K562 (cell line): ENCODE measurements around the gene MCM7. TPM values are rescaled to one million over a fixed set of nuclear protein-coding genes. Genes with fewer than 3 reads are reported as not detected.

ENCODE experiments used
- CBX1 ChIP-seq: sonication (generic); IDR thresholded peaks from 2 replicates; pipeline ENCODE4 v1.6.1; 2016; ENCODE audit warnings: antibody characterized with exemption, low read depth, mild to moderate bottlenecking
- CTBP1 ChIP-seq: fragments of 450-650 bp; IDR thresholded peaks from 2 replicates; pipeline ENCODE4 v1.6.1; 2016; ENCODE audit warnings: borderline replicate concordance
- FOXJ3 ChIP-seq: sonication (generic); formaldehyde crosslinking; IDR thresholded peaks from 2 replicates; pipeline ENCODE4 v1.4.0; 2020; ENCODE audit warnings: mild to moderate bottlenecking, missing genetic modification reagents
- FUS ChIP-seq: fragments of 200-400 bp; formaldehyde crosslinking; optimal IDR thresholded peaks from 2 replicates; pipeline ENCODE3; 2017; ENCODE audit warnings: low read depth, low read length
- HDAC6 ChIP-seq: IDR thresholded peaks from 2 replicates; pipeline ENCODE4 v1.6.1; 2012; ENCODE audit warnings: low read depth, mild to moderate bottlenecking, control low read depth, inconsistent platforms, low read length, moderate library complexity
- HMGN3 ChIP-seq: IDR thresholded peaks from 2 replicates; pipeline ENCODE4 v1.6.1; 2011; ENCODE audit warnings: borderline replicate concordance, low read depth, mild to moderate bottlenecking, mixed read lengths, low read length; ENCODE audit not compliant: insufficient read length; ENCODE audit errors: extremely low read depth
- KLF6 ChIP-seq: fragments of 250-450 bp; sonication (Bioruptor Pico); IDR thresholded peaks from 2 replicates; pipeline ENCODE4 v1.4.0; 2020; ENCODE audit warnings: mild to moderate bottlenecking, moderate library complexity, borderline replicate concordance
- MLLT1 ChIP-seq, 2 experiments: fragments of 450-650 bp; IDR thresholded peaks; 2 replicates each; pipeline ENCODE4 v1.6.1; 2016
- MXD1 ChIP-seq: fragments of 250-450 bp; sonication (Bioruptor Pico); IDR thresholded peaks from 2 replicates; pipeline ENCODE4 v1.8.0; 2021; ENCODE audit warnings: borderline replicate concordance, mild to moderate bottlenecking, moderate library complexity; ENCODE audit not compliant: poor library complexity, severe bottlenecking
- NFIX ChIP-seq: fragments of 250-450 bp; sonication (Bioruptor Pico); IDR thresholded peaks from 2 replicates; pipeline ENCODE4 v1.4.0; 2020; ENCODE audit warnings: low read depth, mild to moderate bottlenecking, moderate library complexity
- OTX1 ChIP-seq: fragments of 450-650 bp; formaldehyde crosslinking; IDR thresholded peaks from 2 replicates; pipeline ENCODE4 v1.4.0; 2022; ENCODE audit warnings: mild to moderate bottlenecking
- PHF21A ChIP-seq: fragments of 450-650 bp; IDR thresholded peaks from 2 replicates; pipeline ENCODE4 v1.6.1; 2017; ENCODE audit warnings: low read depth, borderline replicate concordance
- PRDM10 ChIP-seq: fragments of 450-650 bp; IDR thresholded peaks from 2 replicates; pipeline ENCODE4 v1.6.1; 2018; ENCODE audit not compliant: partially characterized antibody
- SRF ChIP-seq, 2 experiments: fragments of 250-450, 450-650 bp in 1 of 2; sonication (Bioruptor Pico) in 1 of 2; sonication (generic) in 1 of 2; formaldehyde crosslinking; IDR thresholded peaks; 2 replicates each; pipeline versions ENCODE4 v1.5.0 to v1.5.1; 2020 to 2022; ENCODE audit warnings: mild to moderate bottlenecking in 1 of 2, missing genetic modification reagents in 1 of 2
- TAF15 ChIP-seq: fragments of 200-400 bp; formaldehyde crosslinking; IDR thresholded peaks from 2 replicates; pipeline ENCODE4 v1.6.1; 2017; ENCODE audit warnings: mild to moderate bottlenecking, low read depth, low read length, moderate library complexity
- ZNF551 ChIP-seq: fragments of 250-450 bp; sonication (Bioruptor Pico); IDR thresholded peaks from 2 replicates; pipeline ENCODE4 v1.5.0; 2021; ENCODE audit warnings: mild to moderate bottlenecking, moderate library complexity
- ZNF668 ChIP-seq: fragments of 250-450 bp; sonication (Bioruptor Pico); IDR thresholded peaks from 2 replicates; pipeline ENCODE4 v1.8.0; 2022; ENCODE audit warnings: mild to moderate bottlenecking, inconsistent platforms
- polyA plus RNA-seq, 8 experiments: library from polyadenylated mRNA; depleted of rRNA in 4 of 8; stranded (reverse) in 5 of 8; unstranded in 3 of 8; fragments of >200 nt; fragmentation: Nextera tagmentation in 2 of 8; fragmentation: Illumina TruSeq in 1 of 8; extraction: Ambion mirVana in 2 of 8; extraction: Trizol in 1 of 8; gene quantifications; 2 replicates each; pipeline versions ENCODE4 v1.2.1 to v1.2.3, GENCODE V29; 2011 to 2014; ENCODE audit warnings: inconsistent platforms in 1 of 8, missing spikeins in 1 of 8
- total RNA-seq, 7 experiments: library from RNA; depleted of rRNA in 6 of 7; stranded (reverse); fragments of >200 nt in 6 of 7; fragmentation: Illumina TruSeq in 2 of 7; extraction: Trizol in 2 of 7; gene quantifications; 2 replicates each; pipeline versions ENCODE4 v1.2.1 to v1.2.3, GENCODE V29; 2011 to 2021; ENCODE audit warnings: low replicate concordance in 1 of 7
- TF ChIP-seq, protein P1 (sequence below), 2 experiments: fragments of 250-450 bp in 1 of 2; fragments of 450-650 bp in 1 of 2; sonication (Bioruptor Pico) in 1 of 2; IDR thresholded peaks; 2 replicates each; pipeline versions ENCODE4 v1.6.1 to v1.8.0; 2016 to 2021; ENCODE audit warnings: mild to moderate bottlenecking in 2 of 2, moderate library complexity in 2 of 2, missing compliant biosample characterization in 1 of 2, missing genetic modification characterization in 1 of 2
- TF ChIP-seq, protein P2 (sequence below): fragments of 450-650 bp; IDR thresholded peaks from 2 replicates; pipeline ENCODE4 v1.6.1; 2016; ENCODE audit warnings: antibody characterized with exemption

MCM7 gene
- total and polyA plus RNA-seq, 9 of the 15 experiments (the other 6 are each of a cell fraction or from before 2014, with no cell fraction given), result 329 to 856 (median 437) TPM

- TF ChIP-seq, protein P1, sequence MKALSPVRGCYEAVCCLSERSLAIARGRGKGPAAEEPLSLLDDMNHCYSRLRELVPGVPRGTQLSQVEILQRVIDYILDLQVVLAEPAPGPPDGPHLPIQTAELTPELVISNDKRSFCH (CRISPR knock-in tag; IDR thresholded peaks at IDR 0.05), result no peak
- TF ChIP-seq, protein P1 (tag; IDR thresholded peaks at IDR 0.05), result 0 out of 2 replicates have a peak, but pooled peaks have one; percentile 24
- TF ChIP-seq TAF15 (no peak), FOXJ3 (CRISPR knock-in tag) (no peak), SRF (CRISPR knock-in tag; IDR thresholded peaks at IDR 0.05) (no peak), HMGN3 (peak; percentile 82), CBX1 (peak; percentile 21; the same call in 1 of the 2 replicates), NFIX (CRISPR knock-in tag) (no peak), MXD1 (CRISPR knock-in tag) (peak; percentile 91), HDAC6 (no peak), FUS (peak; percentile 55), CTBP1 (peak; percentile 78), MLLT1 (IDR thresholded peaks at IDR 0.05) (peak in 1 of 2 experiments; percentile 75; a peak in 2 of 4 replicates), PRDM10 (no peak), PHF21A (peak; percentile 77; the same call in 1 of the 2 replicates), OTX1 (CRISPR knock-in tag) (0 out of 2 replicates have a peak, but pooled peaks have one; percentile 54), ZNF668 (CRISPR knock-in tag) (0 out of 2 replicates have a peak, but pooled peaks have one; percentile 68), KLF6 (CRISPR knock-in tag) (peak; percentile 83; the same call in 1 of the 2 replicates), ZNF551 (CRISPR knock-in tag) (no peak)
- TF ChIP-seq, protein P2, sequence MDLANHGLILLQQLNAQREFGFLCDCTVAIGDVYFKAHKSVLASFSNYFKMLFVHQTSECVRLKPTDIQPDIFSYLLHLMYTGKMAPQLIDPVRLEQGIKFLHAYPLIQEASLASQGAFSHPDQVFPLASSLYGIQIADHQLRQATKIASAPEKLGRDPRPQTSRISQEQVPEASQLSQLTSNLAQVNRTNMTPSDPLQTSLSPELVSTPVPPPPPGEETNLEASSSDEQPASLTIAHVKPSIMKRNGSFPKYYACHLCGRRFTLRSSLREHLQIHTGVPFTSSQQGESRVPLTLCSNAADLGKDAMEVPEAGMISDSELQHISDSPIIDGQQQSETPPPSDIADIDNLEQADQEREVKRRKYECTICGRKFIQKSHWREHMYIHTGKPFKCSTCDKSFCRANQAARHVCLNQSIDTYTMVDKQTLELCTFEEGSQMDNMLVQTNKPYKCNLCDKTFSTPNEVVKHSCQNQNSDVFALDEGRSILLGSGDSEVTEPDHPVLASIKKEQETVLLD, result peak; percentile 23; the same call in 1 of the 2 replicates
Observed at GRCh38 chr7:100100420-100101015, 679 bp downstream of the MCM7 start (continued).
